Mammary epithelial cell (primary cell): ENCODE results near the gene ZNF3.

Experiments used
- EZH2 ChIP-seq: IDR thresholded peaks from 2 replicates; pipeline ENCODE4 v1.6.1; 2012; ENCODE audit warnings: low read length, inconsistent platforms, borderline replicate concordance
- TF ChIP-seq, protein P1 (sequence below), 2 donors: IDR thresholded peaks in 1 of 2; conservative IDR thresholded peaks in 1 of 2; 2 replicates each; pipeline ENCODE4 v1.5.1; 2011 to 2012; ENCODE audit warnings: inconsistent platforms in 2 of 2, low read length in 2 of 2, mild to moderate bottlenecking in 2 of 2, control low read depth in 1 of 2, low read depth in 1 of 2; ENCODE audit not compliant: insufficient read depth in 1 of 2; ENCODE audit errors: extremely low read depth in 1 of 2

DNA sequence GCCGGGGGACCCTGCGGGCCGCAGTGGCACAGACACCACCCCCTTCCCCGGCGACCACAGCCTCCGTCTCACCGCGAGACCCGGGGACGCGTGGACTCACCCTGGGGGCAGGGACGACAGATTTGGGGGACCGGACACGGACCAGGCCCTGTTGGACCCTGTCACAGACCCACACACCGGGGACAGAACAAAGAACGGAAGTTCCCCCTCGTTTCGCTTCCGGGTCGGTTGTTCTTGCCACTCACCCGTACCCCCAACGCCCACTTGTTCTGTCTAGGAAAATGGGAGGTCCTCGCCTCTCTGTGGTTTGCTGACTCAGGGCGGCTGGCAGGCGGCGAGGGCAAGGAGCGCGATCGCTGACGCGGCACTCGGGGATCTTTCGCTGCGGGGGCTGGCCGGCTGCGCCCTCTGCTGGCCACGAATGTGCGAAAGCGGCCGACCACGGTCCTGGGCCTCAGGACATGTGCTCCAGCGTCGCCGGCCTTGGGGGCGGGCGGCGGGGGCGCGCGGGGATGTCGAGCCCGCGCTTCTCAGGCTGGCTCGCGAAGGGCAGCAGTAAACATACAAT is at the start of gene ZNF3:
- no peak for TF ChIP-seq EZH2
- TF ChIP-seq, protein P1, sequence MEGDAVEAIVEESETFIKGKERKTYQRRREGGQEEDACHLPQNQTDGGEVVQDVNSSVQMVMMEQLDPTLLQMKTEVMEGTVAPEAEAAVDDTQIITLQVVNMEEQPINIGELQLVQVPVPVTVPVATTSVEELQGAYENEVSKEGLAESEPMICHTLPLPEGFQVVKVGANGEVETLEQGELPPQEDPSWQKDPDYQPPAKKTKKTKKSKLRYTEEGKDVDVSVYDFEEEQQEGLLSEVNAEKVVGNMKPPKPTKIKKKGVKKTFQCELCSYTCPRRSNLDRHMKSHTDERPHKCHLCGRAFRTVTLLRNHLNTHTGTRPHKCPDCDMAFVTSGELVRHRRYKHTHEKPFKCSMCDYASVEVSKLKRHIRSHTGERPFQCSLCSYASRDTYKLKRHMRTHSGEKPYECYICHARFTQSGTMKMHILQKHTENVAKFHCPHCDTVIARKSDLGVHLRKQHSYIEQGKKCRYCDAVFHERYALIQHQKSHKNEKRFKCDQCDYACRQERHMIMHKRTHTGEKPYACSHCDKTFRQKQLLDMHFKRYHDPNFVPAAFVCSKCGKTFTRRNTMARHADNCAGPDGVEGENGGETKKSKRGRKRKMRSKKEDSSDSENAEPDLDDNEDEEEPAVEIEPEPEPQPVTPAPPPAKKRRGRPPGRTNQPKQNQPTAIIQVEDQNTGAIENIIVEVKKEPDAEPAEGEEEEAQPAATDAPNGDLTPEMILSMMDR (conservative IDR thresholded peaks at IDR 0.05 in 1 of 2, IDR thresholded peaks at IDR 0.05 in 1 of 2; ENCODE audit: extremely low read depth in 1 of 2, insufficient read depth in 1 of 2, low read depth in 1 of 2, low read length in 2 of 2): peak; percentile 56 to 91
